Measurements from ENCODE around the gene SNRPA.

SNRPA gene

DNA sequence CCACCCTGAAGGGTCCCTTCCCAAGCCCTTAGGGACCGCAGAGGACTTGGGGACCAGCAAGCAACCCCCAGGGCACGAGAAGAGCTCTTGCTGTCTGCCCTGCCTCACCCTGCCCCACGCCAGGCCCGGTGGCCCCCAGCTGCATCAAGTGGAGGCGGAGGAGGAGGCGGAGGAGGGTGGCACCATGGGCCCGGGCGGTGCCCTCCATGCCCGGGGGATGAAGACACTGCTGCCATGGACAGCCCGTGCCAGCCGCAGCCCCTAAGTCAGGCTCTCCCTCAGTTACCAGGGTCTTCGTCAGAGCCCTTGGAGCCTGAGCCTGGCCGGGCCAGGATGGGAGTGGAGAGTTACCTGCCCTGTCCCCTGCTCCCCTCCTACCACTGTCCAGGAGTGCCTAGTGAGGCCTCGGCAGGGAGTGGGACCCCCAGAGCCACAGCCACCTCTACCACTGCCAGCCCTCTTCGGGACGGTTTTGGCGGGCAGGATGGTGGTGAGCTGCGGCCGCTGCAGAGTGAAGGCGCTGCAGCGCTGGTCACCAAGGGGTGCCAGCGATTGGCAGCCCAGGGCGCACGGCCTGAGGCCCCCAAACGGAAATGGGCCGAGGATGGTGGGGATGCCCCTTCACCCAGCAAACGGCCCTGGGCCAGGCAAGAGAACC is 49.5 kb downstream of the SNRPA start:
- Histone ChIP-seq H3K9ac (ENCODE audit: low read length) (peak overlapping the region; percentile 95), H3K4me3 (ENCODE audit: insufficient read depth, low read length, poor library complexity, severe bottlenecking) (peak overlapping the region; percentile 93), H3F3A (ENCODE audit: insufficient read depth) (peaks cover 15% of the 10 kb centered on the region), H3K79me2 (ENCODE audit: insufficient read depth, low read length) (peaks cover 56% of the 10 kb centered on the region), H3K27me3 (ENCODE audit: low read length) (no peaks in the 10 kb centered on the region), H3K36me3 (ENCODE audit: low read length) (no peaks in the 10 kb centered on the region), H3K27ac (ENCODE audit: low read depth, low read length) (peak overlapping the region; percentile 73), H3K4me2 (ENCODE audit: low read depth, low read length, poor library complexity, severe bottlenecking) (peak overlapping the region; percentile 83), H3K9me3 (ENCODE audit: insufficient read depth, low read length) (no peaks in the 10 kb centered on the region), H3K9me2 (replicated peaks; ENCODE audit: insufficient read depth, low read length) (no peaks in the 10 kb centered on the region), H4K20me1 (ENCODE audit: low read depth, low read length) (no peaks in the 10 kb centered on the region), H2AFZ (ENCODE audit: low read depth, low read length, severe bottlenecking) (no peak overlapping the region)
- TF ChIP-seq, protein P1, sequence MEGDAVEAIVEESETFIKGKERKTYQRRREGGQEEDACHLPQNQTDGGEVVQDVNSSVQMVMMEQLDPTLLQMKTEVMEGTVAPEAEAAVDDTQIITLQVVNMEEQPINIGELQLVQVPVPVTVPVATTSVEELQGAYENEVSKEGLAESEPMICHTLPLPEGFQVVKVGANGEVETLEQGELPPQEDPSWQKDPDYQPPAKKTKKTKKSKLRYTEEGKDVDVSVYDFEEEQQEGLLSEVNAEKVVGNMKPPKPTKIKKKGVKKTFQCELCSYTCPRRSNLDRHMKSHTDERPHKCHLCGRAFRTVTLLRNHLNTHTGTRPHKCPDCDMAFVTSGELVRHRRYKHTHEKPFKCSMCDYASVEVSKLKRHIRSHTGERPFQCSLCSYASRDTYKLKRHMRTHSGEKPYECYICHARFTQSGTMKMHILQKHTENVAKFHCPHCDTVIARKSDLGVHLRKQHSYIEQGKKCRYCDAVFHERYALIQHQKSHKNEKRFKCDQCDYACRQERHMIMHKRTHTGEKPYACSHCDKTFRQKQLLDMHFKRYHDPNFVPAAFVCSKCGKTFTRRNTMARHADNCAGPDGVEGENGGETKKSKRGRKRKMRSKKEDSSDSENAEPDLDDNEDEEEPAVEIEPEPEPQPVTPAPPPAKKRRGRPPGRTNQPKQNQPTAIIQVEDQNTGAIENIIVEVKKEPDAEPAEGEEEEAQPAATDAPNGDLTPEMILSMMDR (IDR thresholded peaks at IDR 0.05; ENCODE audit: insufficient read depth, low read length, poor library complexity, severe bottlenecking) = no peak
- no peak for TF ChIP-seq EZH2phosphoT487 (conservative IDR thresholded peaks at IDR 0.05; ENCODE audit: low read length)

DNA sequence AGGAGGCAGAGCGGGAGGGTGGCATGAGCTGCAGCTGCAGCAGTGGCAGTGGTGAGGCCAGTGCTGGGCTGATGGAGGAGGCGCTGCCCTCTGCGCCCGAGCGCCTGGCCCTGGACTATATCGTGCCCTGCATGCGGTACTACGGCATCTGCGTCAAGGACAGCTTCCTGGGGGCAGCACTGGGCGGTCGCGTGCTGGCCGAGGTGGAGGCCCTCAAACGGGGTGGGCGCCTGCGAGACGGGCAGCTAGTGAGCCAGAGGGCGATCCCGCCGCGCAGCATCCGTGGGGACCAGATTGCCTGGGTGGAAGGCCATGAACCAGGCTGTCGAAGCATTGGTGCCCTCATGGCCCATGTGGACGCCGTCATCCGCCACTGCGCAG is 50.0 kb downstream of the SNRPA start:
- H3K9me2 ChIP-seq (replicated peaks; ENCODE audit: insufficient read depth, low read length) = no peaks in the 10 kb centered on the region
- TF ChIP-seq, protein P1 (IDR thresholded peaks at IDR 0.05; ENCODE audit: insufficient read depth, low read length, poor library complexity, severe bottlenecking) = no peak
- no peak for TF ChIP-seq EZH2phosphoT487 (conservative IDR thresholded peaks at IDR 0.05; ENCODE audit: low read length)
- no peak overlapping the region for H2AFZ ChIP-seq (ENCODE audit: low read depth, low read length, severe bottlenecking)
- H3K27me3 ChIP-seq (ENCODE audit: low read length) = no peaks in the 10 kb centered on the region
- H3K9ac ChIP-seq (ENCODE audit: low read length) = peak overlapping the region; percentile 95
- peaks cover 58% of the 10 kb centered on the region for H3K79me2 ChIP-seq (ENCODE audit: insufficient read depth, low read length)
- H4K20me1 ChIP-seq (ENCODE audit: low read depth, low read length) = no peaks in the 10 kb centered on the region
- H3K27ac ChIP-seq (ENCODE audit: low read depth, low read length) = no peak overlapping the region
- H3K4me3 ChIP-seq (ENCODE audit: insufficient read depth, low read length, poor library complexity, severe bottlenecking) = peak overlapping the region; percentile 29
- H3K4me2 ChIP-seq (ENCODE audit: low read depth, low read length, poor library complexity, severe bottlenecking) = peak overlapping the region; percentile 83
- no peaks in the 10 kb centered on the region for H3K36me3 ChIP-seq (ENCODE audit: low read length)
- H3K9me3 ChIP-seq (ENCODE audit: insufficient read depth, low read length) = no peaks in the 10 kb centered on the region
- peaks cover 15% of the 10 kb centered on the region for H3F3A ChIP-seq (ENCODE audit: insufficient read depth)

DNA sequence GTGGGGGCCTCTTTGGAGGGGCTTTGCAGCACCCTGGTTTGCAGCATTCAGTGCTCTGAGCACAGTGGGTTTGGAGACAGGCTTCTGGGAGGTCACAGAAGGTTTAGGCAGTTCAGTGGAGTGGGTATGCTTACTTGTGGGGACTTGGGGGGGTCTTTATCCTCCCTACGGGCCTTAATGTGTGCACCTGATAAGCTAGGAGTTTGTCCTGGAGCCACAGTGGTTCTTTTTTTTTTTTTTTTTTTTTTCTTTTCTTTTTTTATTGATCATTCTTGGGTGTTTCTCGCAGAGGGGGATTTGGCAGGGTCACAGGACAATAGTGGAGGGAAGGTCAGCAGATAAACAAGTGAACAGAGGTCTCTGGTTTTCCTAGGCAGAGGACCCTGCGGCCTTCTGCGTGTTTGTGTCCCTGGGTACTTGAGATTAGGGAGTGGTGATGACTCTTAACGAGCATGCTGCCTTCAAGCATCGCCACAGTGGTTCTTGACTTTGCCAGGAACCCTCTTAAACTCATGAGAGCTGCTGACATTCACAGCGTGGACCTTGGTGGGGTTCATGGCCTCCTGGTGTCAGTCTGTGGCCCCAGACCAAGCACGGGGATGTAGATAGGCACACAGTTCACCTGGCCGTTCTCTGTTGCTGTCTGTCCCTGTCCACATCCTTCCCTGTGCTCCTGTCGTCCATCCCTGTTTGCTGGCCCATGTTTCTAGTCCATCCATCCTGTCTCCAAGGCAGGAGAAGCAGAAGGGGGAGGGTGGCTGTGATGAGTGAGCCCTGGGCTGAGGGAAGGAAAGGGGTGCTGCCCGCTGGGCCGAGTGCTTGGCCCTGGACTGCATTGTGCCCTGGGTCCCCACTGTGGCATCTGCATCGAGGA is 50.7 kb downstream of the SNRPA start:
- no peaks in the 10 kb centered on the region for H3K9me2 ChIP-seq (replicated peaks; ENCODE audit: insufficient read depth, low read length)
- H3K9me3 ChIP-seq (ENCODE audit: insufficient read depth, low read length) = no peaks in the 10 kb centered on the region
- no peak overlapping the region for H2AFZ ChIP-seq (ENCODE audit: low read depth, low read length, severe bottlenecking)
- H4K20me1 ChIP-seq (ENCODE audit: low read depth, low read length) = no peaks in the 10 kb centered on the region
- H3K4me3 ChIP-seq (ENCODE audit: insufficient read depth, low read length, poor library complexity, severe bottlenecking) = peak overlapping the region; percentile 29
- H3K9ac ChIP-seq (ENCODE audit: low read length) = peak overlapping the region; percentile 95
- H3K27me3 ChIP-seq (ENCODE audit: low read length) = no peaks in the 10 kb centered on the region
- H3K27ac ChIP-seq (ENCODE audit: low read depth, low read length) = peak overlapping the region; percentile 60
- H3F3A ChIP-seq (ENCODE audit: insufficient read depth) = peaks cover 15% of the 10 kb centered on the region
- TF ChIP-seq EZH2phosphoT487 (conservative IDR thresholded peaks at IDR 0.05; ENCODE audit: low read length) = no peak
- TF ChIP-seq, protein P1 (IDR thresholded peaks at IDR 0.05; ENCODE audit: insufficient read depth, low read length, poor library complexity, severe bottlenecking) = no peak
- H3K36me3 ChIP-seq (ENCODE audit: low read length) = no peaks in the 10 kb centered on the region
- H3K79me2 ChIP-seq (ENCODE audit: insufficient read depth, low read length) = peaks cover 65% of the 10 kb centered on the region
- H3K4me2 ChIP-seq (ENCODE audit: low read depth, low read length, poor library complexity, severe bottlenecking) = peak overlapping the region; percentile 83
